Karpas-422 (cell line): ENCODE data around the gene COL17A1. TPM values are rescaled to one million over a fixed set of nuclear protein-coding genes. Genes with fewer than 3 reads are reported as not detected.

Experiments used
- DNase-seq: peaks from one replicate; pipeline ENCODE4 v3.0.0-alpha.2; 2015
- H2AFZ ChIP-seq: fragments of 200-600 bp; sonication (generic); 2 replicates; pipeline ENCODE4 v1.6.1; 2014; ENCODE audit warnings: antibody characterized with exemption, low read length, mixed read lengths
- H3K27ac ChIP-seq: fragments of 200-600 bp; sonication (generic); 2 replicates; pipeline ENCODE4 v1.5.1; 2014; ENCODE audit warnings: mild to moderate bottlenecking, low read length, moderate library complexity
- H3K27me3 ChIP-seq: fragments of 200-600 bp; sonication (generic); 2 replicates; pipeline ENCODE4 v1.6.1; 2014; ENCODE audit warnings: low read length, mixed read lengths
- H3K36me3 ChIP-seq: fragments of 200-600 bp; sonication (generic); 2 replicates; pipeline ENCODE4 v1.6.1; 2014; ENCODE audit warnings: low read length, mixed read lengths; ENCODE audit not compliant: insufficient read depth
- H3K4me1 ChIP-seq: fragments of 200-600 bp; sonication (generic); 2 replicates; pipeline ENCODE4 v1.6.1; 2014; ENCODE audit warnings: mild to moderate bottlenecking, low read length, mixed read lengths
- H3K4me2 ChIP-seq: fragments of 200-600 bp; sonication (generic); 2 replicates; pipeline ENCODE4 v1.6.1; 2014; ENCODE audit warnings: low read length, low read depth, mild to moderate bottlenecking; ENCODE audit not compliant: poor library complexity, severe bottlenecking
- H3K4me3 ChIP-seq: fragments of 200-600 bp; sonication (generic); 2 replicates; pipeline ENCODE4 v1.5.1; 2014; ENCODE audit warnings: mild to moderate bottlenecking, antibody characterized with exemption, low read length, mixed read lengths
- H3K79me2 ChIP-seq: fragments of 200-600 bp; sonication (generic); 2 replicates; pipeline ENCODE4 v1.6.1; 2014; ENCODE audit warnings: mild to moderate bottlenecking, low read length, mixed read lengths
- H3K9ac ChIP-seq: fragments of 200-600 bp; sonication (generic); 2 replicates; pipeline ENCODE4 v1.6.0; 2014; ENCODE audit warnings: low read length
- H3K9me2 ChIP-seq: fragments of 200-600 bp; sonication (generic), shearing (Covaris generic); replicated peaks from 2 replicates; pipeline ENCODE4 v1.6.0; 2014; ENCODE audit warnings: mild to moderate bottlenecking, low read length, moderate library complexity; ENCODE audit not compliant: insufficient read depth
- H3K9me3 ChIP-seq: fragments of 300-700, 200-600 bp; sonication (generic); 2 replicates; pipeline ENCODE4 v1.6.1; 2014; ENCODE audit warnings: low read length, mixed read lengths
- H4K20me1 ChIP-seq: fragments of 200-600 bp; sonication (generic); 2 replicates; pipeline ENCODE4 v1.6.1; 2014; ENCODE audit warnings: mild to moderate bottlenecking, antibody characterized with exemption, low read length, low read depth; ENCODE audit not compliant: insufficient read depth
- total RNA-seq: library from RNA; depleted of rRNA; stranded (reverse); fragments of >200 nt; shearing (Covaris generic); gene quantifications from 2 replicates; pipeline ENCODE4 v1.2.3, GENCODE V29; 2014; ENCODE audit warnings: low replicate concordance

Gene COL17A1
- total RNA-seq, 1 experiment from 2014 or later = not detected

DNA sequence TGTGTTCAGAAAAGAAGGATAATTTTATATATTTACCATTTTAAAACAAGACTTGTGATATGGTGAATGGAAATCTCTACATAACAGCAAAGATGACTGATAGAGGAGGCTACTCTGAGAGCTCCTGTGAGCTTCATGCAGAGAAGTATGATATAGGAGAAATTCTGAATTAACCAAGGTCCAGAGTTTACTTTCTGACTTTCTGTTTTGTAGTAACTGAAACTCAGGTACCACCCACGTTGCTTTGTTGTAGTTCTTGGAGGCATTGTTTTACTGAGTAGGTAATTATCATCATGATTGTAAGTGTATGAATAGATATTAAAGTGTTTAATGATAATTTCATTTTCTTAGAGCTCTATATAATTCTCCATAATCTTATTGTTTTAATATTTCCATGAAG lies 18.3 kb upstream of the COL17A1 start:
- Histone ChIP-seq H3K9me2 (no peaks in the 10 kb centered on the region), H3K27ac (no peak overlapping the region), H3K27me3 (no peaks in the 10 kb centered on the region), H3K9me3 (no peaks in the 10 kb centered on the region), H4K20me1 (no peaks in the 10 kb centered on the region), H3K4me1 (no peaks in the 10 kb centered on the region), H3K4me3 (no peak overlapping the region), H3K4me2 (no peak overlapping the region), H3K9ac (no peak overlapping the region), H3K79me2 (no peaks in the 10 kb centered on the region), H3K36me3 (no peaks in the 10 kb centered on the region), H2AFZ (no peak overlapping the region)
- no peak for DNase-seq

DNA sequence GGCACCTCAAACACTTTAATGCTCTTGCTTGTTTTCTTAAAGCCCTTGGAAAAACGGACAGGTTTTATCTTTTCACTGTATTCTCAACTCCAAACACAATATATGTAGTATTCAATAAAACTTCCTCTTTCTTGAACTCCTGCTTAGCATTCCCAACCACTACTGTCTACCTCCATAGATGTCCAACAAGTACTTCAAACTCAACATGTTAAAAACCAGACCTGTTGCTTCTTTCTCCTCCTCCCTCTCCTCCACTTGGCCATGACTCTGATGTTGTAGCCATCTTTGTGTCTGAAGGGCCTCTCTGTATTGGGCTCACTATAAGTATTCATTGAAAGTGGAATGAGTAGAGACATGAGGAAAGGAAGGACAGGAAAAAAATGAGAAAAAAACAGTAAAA lies 16.2 kb upstream of the COL17A1 start:
- no peak for DNase-seq
- no peak overlapping the region for H2AFZ ChIP-seq
- H3K9ac ChIP-seq = no peak overlapping the region
- no peaks in the 10 kb centered on the region for H3K9me2 ChIP-seq
- H3K4me2 ChIP-seq = no peak overlapping the region
- H3K27ac ChIP-seq = no peak overlapping the region
- H3K4me3 ChIP-seq = no peak overlapping the region
- H3K27me3 ChIP-seq = no peaks in the 10 kb centered on the region
- no peaks in the 10 kb centered on the region for H3K36me3 ChIP-seq
- H3K79me2 ChIP-seq = no peaks in the 10 kb centered on the region
- H3K9me3 ChIP-seq = 0 out of 2 replicates have a peak, but pooled peaks cover 3% of the 10 kb centered on the region
- no peaks in the 10 kb centered on the region for H3K4me1 ChIP-seq
- no peaks in the 10 kb centered on the region for H4K20me1 ChIP-seq

DNA sequence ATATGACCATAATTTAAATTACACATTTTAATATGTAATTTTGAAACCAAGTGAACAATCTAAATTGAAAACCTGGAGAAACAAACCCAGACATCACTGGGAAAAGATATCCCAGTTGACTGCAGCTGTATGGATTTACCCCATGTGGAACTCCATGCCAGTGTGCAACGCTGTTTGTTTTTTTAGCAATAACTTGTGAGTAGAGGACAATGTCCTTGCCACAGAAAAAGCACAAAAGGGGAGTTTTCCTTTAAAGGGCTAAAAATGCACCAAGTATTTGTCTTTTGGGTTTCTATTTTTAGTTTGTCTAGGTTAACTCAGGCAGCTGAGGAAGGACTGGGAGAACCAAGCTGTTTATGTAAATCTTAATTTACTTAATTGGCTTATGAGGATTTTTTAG lies 15.1 kb upstream of the COL17A1 start:
- no peak for DNase-seq
- no peak overlapping the region for H3K9ac ChIP-seq
- 0 out of 2 replicates have a peak, but pooled peaks cover 4% of the 10 kb centered on the region for H3K9me3 ChIP-seq

DNA sequence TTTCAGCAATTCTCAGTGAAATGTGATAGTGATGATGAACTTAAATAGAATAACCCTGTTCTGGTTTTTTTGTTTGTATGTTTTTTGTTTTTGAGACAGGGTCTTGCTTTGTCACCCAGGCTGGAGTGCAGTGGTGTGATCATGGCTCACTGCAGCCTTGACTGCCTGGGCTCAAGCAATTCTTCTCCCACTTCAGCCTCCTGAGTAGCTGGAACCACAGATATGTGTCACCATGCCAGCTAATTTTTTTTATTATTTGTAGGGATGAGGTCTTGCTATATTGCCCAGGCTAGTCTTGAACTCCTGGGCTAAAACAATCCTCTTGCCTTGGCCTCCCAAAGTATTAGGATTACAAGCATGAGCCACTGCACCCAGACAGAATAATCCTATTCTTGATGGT lies 14.3 kb upstream of the COL17A1 start:
- Histone ChIP-seq H3K9ac (no peak overlapping the region), H3K27ac (no peak overlapping the region), H3K27me3 (no peaks in the 10 kb centered on the region), H4K20me1 (no peaks in the 10 kb centered on the region), H3K4me2 (no peak overlapping the region), H3K9me3 (0 out of 2 replicates have a peak, but pooled peaks cover 4% of the 10 kb centered on the region), H2AFZ (no peak overlapping the region), H3K4me3 (no peak overlapping the region), H3K36me3 (no peaks in the 10 kb centered on the region), H3K79me2 (no peaks in the 10 kb centered on the region), H3K9me2 (no peaks in the 10 kb centered on the region), H3K4me1 (no peaks in the 10 kb centered on the region)
- no peak for DNase-seq

More for the DNA sequence above, 15.1 kb upstream of the COL17A1 start:
- Histone ChIP-seq H3K27ac (no peak overlapping the region), H3K27me3 (no peaks in the 10 kb centered on the region), H3K9me2 (no peaks in the 10 kb centered on the region), H4K20me1 (no peaks in the 10 kb centered on the region), H3K4me2 (no peak overlapping the region), H3K4me1 (no peaks in the 10 kb centered on the region), H3K36me3 (no peaks in the 10 kb centered on the region), H3K79me2 (no peaks in the 10 kb centered on the region), H3K4me3 (no peak overlapping the region), H2AFZ (no peak overlapping the region)

DNA sequence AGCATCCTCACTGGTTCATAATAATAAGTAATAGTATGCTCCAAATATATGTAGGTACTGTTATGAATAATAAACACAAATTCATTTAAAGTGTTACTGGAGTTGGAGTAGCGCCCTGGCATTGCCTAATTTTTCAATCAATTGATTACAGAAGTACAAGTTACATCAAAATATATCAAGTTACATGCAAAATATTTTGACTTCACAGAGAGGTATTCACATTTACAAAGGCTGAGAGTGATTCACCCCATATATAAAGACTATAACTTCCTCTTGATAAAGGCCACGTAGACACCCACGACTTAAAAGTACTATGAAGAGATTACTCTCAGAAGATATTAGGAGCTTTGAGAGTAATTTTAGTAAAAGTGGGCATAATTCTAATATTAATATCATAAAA lies 13.6 kb upstream of the COL17A1 start:
- no peaks in the 10 kb centered on the region for H3K36me3 ChIP-seq
- DNase-seq = no peak
- H3K4me2 ChIP-seq = no peak overlapping the region
- no peak overlapping the region for H2AFZ ChIP-seq
- 0 out of 2 replicates have a peak, but pooled peaks cover 4% of the 10 kb centered on the region for H3K9me3 ChIP-seq
- no peak overlapping the region for H3K4me3 ChIP-seq
- H3K79me2 ChIP-seq = no peaks in the 10 kb centered on the region
- H3K9me2 ChIP-seq = no peaks in the 10 kb centered on the region
- H4K20me1 ChIP-seq = no peaks in the 10 kb centered on the region
- H3K27ac ChIP-seq = no peak overlapping the region
- H3K27me3 ChIP-seq = no peaks in the 10 kb centered on the region
- H3K4me1 ChIP-seq = no peaks in the 10 kb centered on the region
- H3K9ac ChIP-seq = no peak overlapping the region

DNA sequence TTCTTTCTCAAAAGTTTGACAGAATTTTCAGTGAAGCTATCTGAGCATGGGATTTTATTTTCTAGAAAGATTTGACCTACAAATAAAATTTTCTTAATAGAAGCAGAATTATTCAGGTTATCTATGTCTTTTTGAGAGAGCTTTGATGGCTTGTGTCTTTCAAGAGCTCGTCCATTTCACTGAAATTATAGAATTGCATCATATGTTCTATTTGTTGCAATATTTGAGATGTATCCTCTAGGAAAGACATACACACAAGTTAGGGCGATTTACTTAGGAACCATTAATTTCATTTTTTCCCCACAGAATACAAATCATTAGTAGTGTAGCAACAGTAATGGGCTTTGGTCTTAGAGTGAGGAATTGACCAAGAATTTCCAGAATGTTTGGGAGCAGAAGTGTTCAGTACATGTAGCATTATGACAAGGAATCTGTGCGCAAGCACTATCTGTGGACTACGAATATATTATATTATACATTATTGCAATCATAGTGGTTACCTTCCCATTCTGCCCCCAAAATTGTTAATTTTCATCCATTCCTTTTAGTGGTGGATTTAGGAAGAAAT lies 12.8 kb upstream of the COL17A1 start:
- H3K36me3 ChIP-seq = no peaks in the 10 kb centered on the region
- no peak for DNase-seq
- no peaks in the 10 kb centered on the region for H3K79me2 ChIP-seq
- no peaks in the 10 kb centered on the region for H3K4me1 ChIP-seq
- no peaks in the 10 kb centered on the region for H4K20me1 ChIP-seq
- H3K27ac ChIP-seq = no peak overlapping the region
- no peak overlapping the region for H3K9ac ChIP-seq
- H3K4me2 ChIP-seq = no peak overlapping the region
- H3K4me3 ChIP-seq = no peak overlapping the region
- H3K27me3 ChIP-seq = no peaks in the 10 kb centered on the region
- no peaks in the 10 kb centered on the region for H3K9me2 ChIP-seq
- 0 out of 2 replicates have a peak, but pooled peaks cover 4% of the 10 kb centered on the region for H3K9me3 ChIP-seq
- no peak overlapping the region for H2AFZ ChIP-seq

DNA sequence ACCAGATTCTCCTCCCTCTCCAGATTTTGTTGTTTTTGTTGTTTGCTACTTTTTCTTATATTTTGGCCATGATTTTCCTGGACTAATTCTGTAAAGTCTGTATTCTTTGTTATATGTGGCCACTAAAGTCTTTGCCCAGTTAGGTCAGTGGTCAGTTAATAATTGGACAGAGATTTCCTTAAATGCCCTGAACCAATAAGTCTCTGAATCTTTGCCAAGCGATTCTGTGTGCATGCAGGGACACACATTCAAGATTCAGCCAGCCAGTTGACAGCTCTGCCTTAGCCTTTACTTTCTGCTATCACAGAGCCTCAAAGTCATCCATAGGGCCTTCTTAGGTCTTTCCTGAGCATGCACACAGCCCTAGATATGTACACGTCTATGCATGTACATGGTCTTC lies 11.0 kb upstream of the COL17A1 start:
- Histone ChIP-seq H3K27me3 (no peaks in the 10 kb centered on the region), H3K4me3 (no peak overlapping the region), H3K36me3 (no peaks in the 10 kb centered on the region), H3K9ac (no peak overlapping the region), H3K9me2 (no peaks in the 10 kb centered on the region), H2AFZ (no peak overlapping the region), H4K20me1 (no peaks in the 10 kb centered on the region), H3K4me2 (no peak overlapping the region), H3K9me3 (0 out of 2 replicates have a peak, but pooled peaks cover 4% of the 10 kb centered on the region), H3K27ac (no peak overlapping the region), H3K4me1 (no peaks in the 10 kb centered on the region), H3K79me2 (no peaks in the 10 kb centered on the region)
- no peak for DNase-seq

DNA sequence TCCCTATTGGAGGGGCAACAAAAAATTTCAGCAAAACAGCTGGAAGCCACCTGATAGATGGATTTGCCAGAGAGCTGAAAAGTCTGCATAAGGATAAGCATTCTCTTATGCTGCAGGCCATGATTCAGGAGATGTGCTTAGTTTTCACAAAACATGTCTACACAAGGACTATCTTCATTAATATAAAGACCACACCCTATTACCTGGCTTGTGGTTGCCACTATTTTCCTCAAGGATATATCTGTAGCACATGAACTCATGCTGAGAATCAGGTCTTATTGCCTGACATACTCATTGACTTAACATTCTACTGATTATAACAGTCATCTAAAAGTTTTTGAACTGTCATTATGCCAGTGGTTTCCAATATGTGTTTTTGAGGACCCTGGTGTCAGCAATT lies 7.1 kb upstream of the COL17A1 start:
- no peaks in the 10 kb centered on the region for H3K9me2 ChIP-seq
- no peaks in the 10 kb centered on the region for H3K36me3 ChIP-seq
- H3K79me2 ChIP-seq = no peaks in the 10 kb centered on the region
- no peak for DNase-seq
- H4K20me1 ChIP-seq = no peaks in the 10 kb centered on the region
- H2AFZ ChIP-seq = no peak overlapping the region
- H3K4me3 ChIP-seq = no peak overlapping the region
- no peak overlapping the region for H3K4me2 ChIP-seq
- H3K9ac ChIP-seq = no peak overlapping the region
- H3K27ac ChIP-seq = no peak overlapping the region
- H3K4me1 ChIP-seq = no peaks in the 10 kb centered on the region
- no peaks in the 10 kb centered on the region for H3K27me3 ChIP-seq
- H3K9me3 ChIP-seq = 0 out of 2 replicates have a peak, but pooled peaks cover 4% of the 10 kb centered on the region
